Measurements from ENCODE around the gene STX8.

Gene STX8

GRCh38 chr17:9240659-9241370, 334.8 kb downstream of the STX8 start:
- no peak for DNase-seq (ENCODE audit: low read depth in 3 of 3)

GRCh38 chr17:9239793-9240658, 335.6 kb downstream of the STX8 start:
- DNase-seq (ENCODE audit: low read depth in 3 of 3) = peak; percentile 39 to 53 (median 42)

DNA sequence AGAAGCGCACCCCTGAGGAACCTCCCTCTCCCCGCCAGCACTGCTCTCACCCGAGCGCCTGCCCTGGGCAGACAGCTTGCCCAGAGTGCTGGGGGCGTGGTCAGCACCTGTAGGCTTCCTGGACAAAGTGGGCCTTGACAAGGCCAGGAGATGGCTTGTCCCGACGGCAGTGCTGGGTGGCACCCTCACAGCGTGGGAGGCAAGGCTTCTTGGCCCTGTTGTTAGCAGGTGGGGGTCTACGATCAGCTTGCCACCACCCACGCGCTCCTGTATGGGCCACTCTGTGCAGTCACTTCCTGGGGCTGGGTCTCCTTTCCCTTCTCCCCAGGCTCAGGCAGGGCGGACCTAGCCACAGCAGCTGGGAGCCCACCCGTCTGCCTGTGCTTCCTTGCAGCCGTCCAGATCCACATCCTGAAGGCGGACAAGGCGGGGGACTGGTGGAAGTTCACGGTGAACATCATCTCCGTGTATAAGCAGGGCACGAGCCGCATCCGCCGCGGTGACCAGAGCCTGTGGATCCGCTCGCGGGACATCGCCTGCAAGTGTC, 336.3 kb downstream of the STX8 start:
- DNase-seq (ENCODE audit: low read depth in 3 of 3) = peak in 1 of 3 experiments; percentile 14

GRCh38 chr17:9238340-9239245, 337.0 kb downstream of the STX8 start:
- no peak for DNase-seq (ENCODE audit: low read depth in 3 of 3)

DNA sequence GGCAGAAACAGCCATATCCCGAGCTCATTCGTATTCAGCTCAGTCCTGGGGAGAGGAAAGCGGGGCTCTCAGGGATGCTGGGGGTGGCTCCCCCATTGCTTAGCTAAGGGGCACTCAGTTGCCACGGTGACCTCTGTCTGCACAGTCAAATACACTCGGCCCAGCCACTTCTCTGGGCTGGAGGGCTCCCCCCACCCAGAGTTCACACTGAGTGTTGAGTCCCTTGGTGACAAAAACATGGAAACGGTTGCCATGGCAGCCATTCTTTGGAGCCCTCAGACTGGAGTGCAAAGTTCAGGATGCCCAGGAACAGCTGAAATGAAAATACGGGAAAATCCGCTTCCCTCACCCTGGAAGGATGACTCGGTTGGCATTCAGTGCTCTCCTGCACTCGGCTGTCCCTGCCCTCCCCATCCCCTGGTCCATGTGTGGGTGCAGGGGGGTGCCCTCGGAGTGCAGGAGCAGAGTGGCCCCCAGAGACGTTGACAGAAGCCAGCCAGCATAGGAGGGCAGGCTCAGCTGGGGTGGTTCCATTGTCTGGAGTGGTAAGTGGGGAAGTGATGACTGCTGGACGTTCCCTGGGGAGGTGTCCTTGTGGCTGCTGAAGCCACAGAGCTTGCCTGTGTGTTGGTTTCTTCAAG, 337.8 kb downstream of the STX8 start:
- no peak for DNase-seq (ENCODE audit: low read depth in 3 of 3)

DNA sequence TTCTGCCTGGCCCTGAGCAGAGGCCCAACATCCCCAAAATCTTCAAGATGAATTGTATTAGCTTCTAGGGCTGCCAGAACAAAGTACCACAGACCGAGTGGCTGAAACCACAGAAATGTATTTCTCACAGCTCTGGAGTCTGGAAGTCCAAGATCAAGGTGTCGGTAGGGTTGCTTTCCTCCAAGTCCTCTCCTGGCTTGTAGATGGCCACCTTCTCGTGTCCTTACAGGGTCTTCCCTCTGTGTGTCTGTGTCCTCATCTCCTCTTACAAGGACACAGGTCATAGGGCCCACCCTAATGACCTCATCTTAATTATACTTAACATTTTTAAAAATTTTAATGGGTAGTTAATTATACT, 338.6 kb downstream of the STX8 start:
- DNase-seq (ENCODE audit: low read depth in 3 of 3) = no peak

- DNase-seq (ENCODE audit: low read depth in 3 of 3) = no peak
These were observed 339.2 kb downstream of the STX8 start for GRCh38 chr17:9236286-9237052.

GRCh38 chr17:9235346-9235745, 340.3 kb downstream of the STX8 start:
- no peak for DNase-seq (ENCODE audit: low read depth in 3 of 3)

DNA sequence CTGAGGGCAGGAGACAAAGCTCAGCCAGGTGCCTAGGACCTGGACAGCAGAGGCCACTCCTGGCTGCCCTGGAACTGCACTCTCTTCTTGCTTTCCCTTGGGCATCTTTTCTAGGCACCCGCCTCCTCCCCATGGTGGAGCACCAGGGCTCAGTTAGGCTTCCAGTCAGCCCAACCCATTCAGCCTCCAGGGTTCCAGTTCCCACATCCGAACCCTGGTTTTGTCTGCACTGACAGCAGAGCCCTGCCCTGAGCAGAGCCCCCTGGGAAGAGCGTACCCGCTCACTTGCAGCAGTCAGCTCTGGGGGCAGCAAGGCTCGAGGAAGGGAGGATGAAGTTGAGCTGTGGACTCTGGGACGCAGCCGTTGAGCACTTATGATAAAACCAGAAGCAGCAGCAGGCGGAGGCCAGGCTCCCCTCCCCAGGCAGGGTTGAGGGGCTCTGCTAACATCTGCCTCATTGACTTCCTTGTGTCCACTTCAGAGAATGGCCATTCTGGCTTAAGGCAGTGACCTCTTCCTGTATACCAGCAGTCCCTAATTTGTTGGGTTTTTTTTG, 341.2 kb downstream of the STX8 start:
- no peak for DNase-seq (ENCODE audit: low read depth in 3 of 3)

DNA sequence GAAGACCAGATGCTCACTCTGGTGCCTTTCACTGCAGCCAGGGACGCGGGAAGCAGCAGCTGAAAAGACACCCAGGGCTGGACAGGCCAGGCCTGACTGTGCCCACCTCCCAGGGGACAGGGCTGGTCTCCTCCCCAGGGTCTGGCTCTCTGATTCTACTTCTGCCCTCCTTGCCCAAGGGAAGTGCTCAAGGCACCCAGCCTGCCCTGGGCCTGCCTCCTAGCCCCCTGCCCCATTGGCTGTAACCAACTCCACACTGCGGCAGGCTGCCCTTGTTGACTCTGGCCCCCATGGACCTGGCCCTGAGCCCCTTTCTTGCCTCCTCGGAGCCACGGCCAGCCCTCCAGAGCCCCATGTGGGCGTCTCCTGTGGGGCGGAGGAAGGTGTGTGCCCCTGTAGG, 341.9 kb downstream of the STX8 start:
- DNase-seq (ENCODE audit: low read depth in 3 of 3) = no peak

- DNase-seq (ENCODE audit: low read depth in 3 of 3) = no peak
These were observed 342.4 kb downstream of the STX8 start for GRCh38 chr17:9233271-9233599.

DNA sequence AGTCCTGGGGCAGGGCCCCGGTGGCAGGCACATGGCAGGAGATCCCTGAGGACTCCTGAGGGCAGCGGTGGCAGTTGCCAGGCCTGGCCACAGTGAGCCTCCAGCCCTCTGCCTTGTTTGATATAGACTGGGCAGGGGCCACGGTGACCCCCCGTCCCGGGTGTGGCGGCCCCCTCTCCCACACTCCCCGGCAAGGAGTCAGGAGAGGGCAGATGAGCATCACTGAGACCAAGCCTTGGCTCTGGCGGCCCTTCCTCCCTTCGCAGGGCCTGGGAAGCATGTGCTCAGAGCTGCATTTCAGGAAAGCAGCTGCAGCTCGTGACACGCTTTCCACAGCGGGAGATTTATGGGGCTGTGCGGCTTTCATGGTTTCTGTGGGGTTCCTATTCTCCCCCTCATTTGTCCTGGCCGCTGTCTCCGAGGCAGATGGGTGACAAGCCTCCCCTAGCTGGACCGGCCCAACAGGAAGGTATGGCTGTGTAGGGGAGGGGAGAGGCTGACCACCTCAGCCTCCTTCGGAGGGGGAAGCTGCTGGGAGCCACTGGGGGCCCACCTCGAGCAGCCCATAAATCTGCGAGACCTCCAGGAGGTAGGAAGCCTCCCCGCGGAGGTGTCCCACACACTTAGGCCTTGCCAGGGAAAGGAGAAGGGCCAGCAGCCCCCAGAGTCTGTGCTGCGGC, 342.9 kb downstream of the STX8 start:
- no peak for DNase-seq (ENCODE audit: low read depth in 3 of 3)

DNA sequence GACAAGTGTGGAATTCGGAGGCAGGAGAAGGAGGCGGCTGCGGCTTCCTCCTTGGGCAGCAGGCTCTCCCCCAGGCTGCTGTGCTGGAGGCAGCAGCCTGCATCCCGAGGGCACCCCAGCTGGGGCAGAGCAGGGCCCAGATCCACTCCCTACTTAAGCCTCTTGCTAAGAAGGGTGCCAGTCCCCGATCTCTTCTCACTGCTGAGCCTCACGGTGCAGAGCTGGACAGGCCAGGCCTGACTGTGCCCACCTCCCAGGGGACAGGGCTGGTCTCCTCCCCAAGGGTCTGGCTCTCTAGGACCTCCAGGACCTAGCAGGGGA, 343.5 kb downstream of the STX8 start:
- DNase-seq (ENCODE audit: low read depth in 3 of 3) = no peak

DNA sequence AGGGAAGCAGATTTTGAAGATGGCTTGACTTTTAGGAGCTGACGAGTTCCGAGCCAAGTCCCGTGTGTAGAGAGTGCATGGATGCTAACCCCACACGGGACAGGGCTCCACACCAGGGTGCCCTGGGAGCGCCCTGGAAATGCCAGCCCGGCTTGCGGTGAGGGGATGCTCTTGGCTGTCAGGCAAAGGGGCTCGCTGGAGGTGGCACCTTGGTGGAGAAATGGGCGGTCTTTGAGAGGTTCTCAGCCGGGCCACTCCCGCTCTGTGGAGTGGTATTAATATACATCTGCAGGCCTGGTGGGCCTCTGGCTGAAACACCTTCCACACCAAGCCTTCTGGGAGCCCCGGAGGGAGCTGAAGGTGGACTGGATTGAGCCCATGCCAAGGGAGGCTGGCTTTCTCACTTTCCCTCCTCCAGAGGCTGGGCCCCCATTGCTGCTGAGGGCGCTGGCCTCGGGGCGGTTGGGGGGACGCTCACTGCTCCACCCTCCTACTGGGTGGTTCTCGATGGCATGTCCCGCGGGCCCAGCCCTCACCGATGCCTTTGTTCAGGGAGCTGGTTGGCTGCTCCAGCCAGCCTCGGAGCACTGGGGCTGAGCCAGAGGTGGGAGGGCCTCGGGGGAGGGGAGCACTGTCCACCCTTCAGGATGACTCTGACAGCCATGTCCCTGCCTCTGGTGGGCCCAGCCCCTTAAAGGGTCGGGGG, 344.0 kb downstream of the STX8 start:
- DNase-seq (ENCODE audit: low read depth in 3 of 3) = no peak

DNA sequence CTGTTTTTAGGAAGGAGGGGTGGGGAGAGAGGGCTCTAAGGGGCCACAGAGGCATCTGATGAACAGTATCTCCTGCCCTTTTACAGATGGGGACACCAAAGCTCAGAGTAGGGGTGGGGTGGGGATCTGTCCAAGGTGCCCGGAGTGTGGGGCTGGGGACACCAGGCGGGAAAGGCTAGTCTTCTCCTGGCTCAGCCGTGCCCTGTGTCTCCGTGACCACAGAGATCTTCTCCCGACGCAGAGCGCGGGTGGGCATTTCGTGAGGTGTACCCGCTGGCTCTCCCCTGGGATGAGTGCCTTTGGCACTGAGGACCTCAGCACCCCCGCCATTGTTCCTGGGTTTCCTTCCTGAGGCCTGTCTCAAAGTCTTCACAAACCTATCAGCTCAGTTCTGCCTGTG, 344.8 kb downstream of the STX8 start:
- no peak for DNase-seq (ENCODE audit: low read depth in 3 of 3)

DNA sequence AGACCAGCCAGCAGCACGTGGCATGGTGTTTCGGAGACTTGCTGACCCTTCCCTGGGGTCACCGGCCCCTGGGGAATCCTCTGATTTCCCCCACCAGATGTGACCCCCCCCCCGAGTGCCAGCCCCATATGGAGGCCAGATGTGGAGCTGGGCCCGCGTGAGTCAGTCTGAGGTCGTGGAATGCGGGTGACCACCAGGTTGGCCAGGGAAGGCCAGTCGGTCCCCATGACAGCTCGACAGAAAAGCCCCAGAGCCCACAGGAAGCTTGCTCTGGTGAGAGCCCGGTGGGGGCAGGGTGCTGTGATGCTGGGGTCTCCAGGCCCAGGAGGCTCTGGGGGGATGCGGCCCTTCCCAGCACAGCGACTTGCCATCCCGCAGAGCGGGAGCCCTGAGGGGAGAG, 345.3 kb downstream of the STX8 start:
- DNase-seq (ENCODE audit: low read depth in 3 of 3) = no peak

DNA sequence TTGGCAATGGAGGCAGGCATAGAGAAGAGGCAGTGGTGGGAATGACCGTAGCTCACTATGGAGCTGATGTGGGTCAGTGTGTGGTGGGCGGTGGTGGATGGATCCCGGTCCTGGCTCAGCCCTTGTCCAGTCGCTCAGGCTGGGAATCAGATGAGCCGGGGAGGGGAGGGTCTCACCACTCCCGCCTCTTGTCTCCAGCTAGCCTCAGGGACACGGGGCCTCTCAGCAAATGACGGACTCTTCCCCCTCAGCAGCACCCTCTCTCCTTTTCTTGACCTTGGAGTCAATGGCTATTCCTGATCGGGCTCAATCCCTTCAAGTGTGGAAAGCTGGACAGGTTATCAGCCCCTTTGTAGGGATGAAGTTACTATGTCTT, 345.8 kb downstream of the STX8 start:
- DNase-seq (ENCODE audit: low read depth in 3 of 3) = no peak

- DNase-seq (ENCODE audit: low read depth in 3 of 3) = no peak
These were observed 346.3 kb downstream of the STX8 start for GRCh38 chr17:9229160-9229825.
